HepG2 (cell line): ENCODE measurements around the gene SGCD. TPM values are rescaled to one million over a fixed set of nuclear protein-coding genes. Genes with fewer than 3 reads are reported as not detected.
A peak's percentile ranks its signal among the peaks of the same experiment; 100 is the strongest.

Source experiments
- ATAC-seq: fragments of 200-7000 bp; cut with Tn5 transposase; 3 replicates; pipeline ENCODE4 v1.9.1; 2020; ENCODE audit warnings: mild to moderate bottlenecking, moderate library complexity
- Bru-seq: library from RNA; stranded (reverse); fragments of 400-500 nt; gene quantifications from one replicate; lab custom pipeline; 2021; lab: Mats Ljungman, UMichigan
- BruChase-seq, 2 experiments: library from RNA; stranded (reverse); fragments of 400-500 nt; gene quantifications; one replicate each; lab custom pipeline; 2021; lab: Mats Ljungman, UMichigan
- BruUV-seq: library from RNA; stranded (reverse); fragments of 400-500 nt; replicated peaks from 2 replicates; lab custom pipeline; 2021; lab: Mats Ljungman, UMichigan
- CTCF ChIA-PET: fragments of 300-600 bp; formaldehyde crosslinking; extraction: SDS; loops from one replicate; lab custom pipeline; 2021; ENCODE audit warnings: low total read pairs, inconsistent platforms, low intra/inter-chr PET ratio; lab: Yijun Ruan, JAX
- POLR2A ChIA-PET: fragments of 350-600 bp; sonication (Branson Sonifier 250); formaldehyde crosslinking; loops from one replicate; lab custom pipeline; 2020; ENCODE audit warnings: antibody characterized with exemption, inconsistent platforms; lab: Yijun Ruan, JAX
- DNase-seq: peaks from one replicate; pipeline ENCODE4 v3.0.0-alpha.2; 2015; ENCODE audit warnings: low spot score
- FAIRE-seq: peaks from 3 replicates; lab custom pipeline; 2011; peaks lifted over from hg19 to GRCh38; lab: Jason Lieb, UNC
- H2AFZ ChIP-seq: one replicate; pipeline ENCODE4 v1.6.1; 2011; ENCODE audit warnings: low read length, inconsistent platforms
- H3K27ac ChIP-seq: fragments of 300-600 bp; 3 replicates; pipeline ENCODE4 v1.8.0; 2011; ENCODE audit warnings: mixed run types, mild to moderate bottlenecking, mixed read lengths, low read length, inconsistent platforms; ENCODE audit not compliant: insufficient read depth; ENCODE audit errors: extremely low read length
- H3K27me3 ChIP-seq, 2 experiments: fragments of 200-600 bp in 1 of 2; 2 replicates in 1 of 2; 3 replicates in 1 of 2; pipeline versions ENCODE4 v1.6.0 to v1.8.0; 2011; ENCODE audit warnings: low read length in 2 of 2, mild to moderate bottlenecking in 2 of 2, moderate library complexity in 2 of 2, inconsistent platforms in 1 of 2; ENCODE audit not compliant: insufficient read depth in 2 of 2, control insufficient read depth in 1 of 2
- H3K36me3 ChIP-seq, 2 experiments: fragments of 200-600 bp in 1 of 2; replicated peaks in 1 of 2; 2 replicates in 1 of 2; 3 replicates in 1 of 2; pipeline versions ENCODE4 v1.5.1 to v1.8.0; 2011; ENCODE audit warnings: low read length in 2 of 2, inconsistent platforms in 1 of 2; ENCODE audit not compliant: insufficient read depth in 2 of 2, control insufficient read depth in 1 of 2
- H3K4me1 ChIP-seq: 2 replicates; pipeline ENCODE4 v1.5.1; 2012; ENCODE audit warnings: low read length, inconsistent platforms; ENCODE audit not compliant: insufficient read depth
- H3K4me2 ChIP-seq: 2 replicates; pipeline ENCODE4 v1.6.0; 2011; ENCODE audit warnings: low read depth, low read length, inconsistent platforms
- H3K4me3 ChIP-seq, 3 experiments: fragments of 200-600 bp in 1 of 3; sonication (generic), shearing (Covaris generic) in 1 of 3; replicated peaks in 1 of 3; 2 replicates each; pipeline ENCODE4 v1.5.1; 2011 to 2016; ENCODE audit warnings: low read length in 3 of 3, inconsistent platforms in 2 of 3, low read depth in 2 of 3, mild to moderate bottlenecking in 2 of 3, control low read depth in 1 of 3, mixed read lengths in 1 of 3; ENCODE audit not compliant: insufficient read depth in 1 of 3
- H3K79me2 ChIP-seq: one replicate; pipeline ENCODE4 v1.6.1; 2011; ENCODE audit warnings: low read length, inconsistent platforms; ENCODE audit not compliant: insufficient read depth
- H3K9ac ChIP-seq: 2 replicates; pipeline ENCODE4 v1.6.0; 2011; ENCODE audit warnings: mild to moderate bottlenecking, low read depth, low read length, inconsistent platforms; ENCODE audit not compliant: insufficient read depth
- H3K9me3 ChIP-seq: 2 replicates; pipeline ENCODE4 v1.5.1; 2012; ENCODE audit warnings: mild to moderate bottlenecking, low read length
- H4K20me1 ChIP-seq: 2 replicates; pipeline ENCODE4 v1.6.0; 2011; ENCODE audit warnings: inconsistent platforms, mild to moderate bottlenecking, low read length, moderate library complexity; ENCODE audit not compliant: insufficient read depth
- DZIP1 ChIP-seq: sonication (generic); formaldehyde crosslinking; IDR thresholded peaks from 2 replicates; pipeline ENCODE4 v1.5.0; 2020; ENCODE audit warnings: mild to moderate bottlenecking, missing genetic modification reagents
- JDP2 ChIP-seq: sonication (generic); formaldehyde crosslinking; IDR thresholded peaks from 2 replicates; pipeline ENCODE4 v1.8.1; 2022; ENCODE audit warnings: missing genetic modification reagents, borderline replicate concordance
- SIN3B ChIP-seq: fragments of 150-350 bp; IDR thresholded peaks from 2 replicates; pipeline ENCODE4 v1.6.1; 2014; ENCODE audit warnings: low read length
- SMAD3 ChIP-seq: sonication (generic); formaldehyde crosslinking; IDR thresholded peaks from 2 replicates; pipeline ENCODE4 v1.4.0; 2020; ENCODE audit warnings: missing genetic modification reagents
- SRSF4 ChIP-seq: fragments of 200-400 bp; formaldehyde crosslinking; IDR thresholded peaks from one replicate; pipeline ENCODE4 v1.6.1; 2018; ENCODE audit warnings: mild to moderate bottlenecking, low read depth, low read length, moderate library complexity; ENCODE audit not compliant: poor library complexity, severe bottlenecking
- STAG1 ChIP-seq: sonication (generic); formaldehyde crosslinking; IDR thresholded peaks from 2 replicates; pipeline ENCODE4 v1.4.0; 2020; ENCODE audit warnings: missing genetic modification reagents
- TARDBP ChIP-seq: sonication (generic); formaldehyde crosslinking; IDR thresholded peaks from 2 replicates; pipeline ENCODE4 v1.8.0; 2022; ENCODE audit warnings: mild to moderate bottlenecking, missing genetic modification reagents
- TBP ChIP-seq: sonication (generic); formaldehyde crosslinking; IDR thresholded peaks from 2 replicates; pipeline ENCODE4 v1.5.0; 2020; ENCODE audit warnings: missing genetic modification reagents
- TRIM24 ChIP-seq: sonication (generic); formaldehyde crosslinking; IDR thresholded peaks from 2 replicates; pipeline ENCODE4 v1.8.0; 2022; ENCODE audit warnings: mild to moderate bottlenecking, missing genetic modification reagents
- ZNF333 ChIP-seq: sonication (generic); formaldehyde crosslinking; IDR thresholded peaks from 2 replicates; pipeline ENCODE4 v1.4.0; 2020; ENCODE audit warnings: mild to moderate bottlenecking, missing genetic modification reagents, borderline replicate concordance
- ZNF382 ChIP-seq: sonication (generic); formaldehyde crosslinking; IDR thresholded peaks from 2 replicates; pipeline ENCODE4 v1.5.0; 2020; ENCODE audit warnings: missing genetic modification reagents, mild to moderate bottlenecking, borderline replicate concordance
- WGBS: methylation state at CpG from one replicate; pipeline ENCODE4 v1.1.6; 2017; ENCODE audit warnings: low lambda C conversion rate; 5-methylcytosine and 5-hydroxymethylcytosine counted together
- in situ Hi-C: cut with HindIII; loops from 2 replicates; pipeline ENCODE4 v1.10.0; 2017; ENCODE audit warnings: low pct_unique_long_range_greater_than_20kb; ENCODE audit not compliant: extremely low pct_ligation_motif_present
- intact Hi-C: fragments of 100-400 bp; cut with micrococcal nuclease; formaldehyde crosslinking; loops from one replicate; pipeline ENCODE4 v1.10.0; 2022; ENCODE audit not compliant: unreplicated experiment
- long read RNA-seq, 2 experiments: library from RNA in 1 of 2; library from polyadenylated mRNA in 1 of 2; stranded (forward) in 1 of 2; unstranded in 1 of 2; transcript quantifications; one replicate each; pipeline ENCODE4 v2.0.0, GENCODE V29; 2019 to 2022
- polyA minus RNA-seq, 3 experiments: library from RNA; depleted of rRNA, polyadenylated mRNA; stranded (reverse); fragments of >200 nt; gene quantifications; 2 replicates each; pipeline ENCODE4 v1.2.3, GENCODE V29; 2011; ENCODE audit warnings: low replicate concordance in 1 of 3
- polyA plus RNA-seq, 8 experiments: library from polyadenylated mRNA; depleted of rRNA in 3 of 8; stranded (reverse) in 7 of 8; unstranded in 1 of 8; fragments of >200 nt; fragmentation: Illumina TruSeq in 4 of 8; extraction: Trizol in 4 of 8; gene quantifications; 2 replicates each; pipeline versions ENCODE4 v1.2.1 to v1.2.3, GENCODE V29; 2011 to 2016; ENCODE audit warnings: low read depth in 4 of 8, missing spikeins in 1 of 8, mixed read lengths in 1 of 8; ENCODE audit not compliant: insufficient read depth in 1 of 8
- total RNA-seq, 5 experiments: library from RNA; depleted of rRNA; stranded (reverse); fragments of >200 nt; fragmentation: Illumina TruSeq; extraction: Trizol; gene quantifications; 2 replicates each; pipeline ENCODE4 v1.2.3, GENCODE V29; 2016; ENCODE audit warnings: low read depth in 1 of 5

Gene SGCD
- total RNA-seq (2016; rRNA removed; fragmentation: Illumina TruSeq; extraction: Trizol) (not detected in 2 replicates), polyA plus RNA-seq (2011; rRNA removed) (not detected in 2 replicates), polyA minus RNA-seq (2011; rRNA and poly(A)+ RNA removed; ENCODE audit: low replicate concordance) (not detected in 2 replicates), Bru-seq, nascent RNA (percentile 1 among the genes with signal in this experiment), BruChase-seq, experiment 1, labeled RNA remaining after a 6-hour chase (percentile 0 among the genes with signal in this experiment), BruChase-seq, experiment 2, labeled RNA remaining after a 2-hour chase (percentile 1 among the genes with signal in this experiment)
- total RNA-seq (2016; cell fraction: cytosol; rRNA removed; fragmentation: Illumina TruSeq; extraction: Trizol; ENCODE audit: low read depth), result not detected in 2 replicates
- total RNA-seq (2016; cell fraction: insoluble cytoplasmic fraction; rRNA removed; fragmentation: Illumina TruSeq; extraction: Trizol), result not detected in 2 replicates
- total RNA-seq (2016; cell fraction: membrane; rRNA removed; fragmentation: Illumina TruSeq; extraction: Trizol), result not detected in 2 replicates
- not detected in 2 replicates for total RNA-seq (2016; cell fraction: nucleus; rRNA removed; fragmentation: Illumina TruSeq; extraction: Trizol)
- not detected in 2 replicates for polyA plus RNA-seq (2011; cell fraction: cytosol; rRNA removed)
- polyA plus RNA-seq (2011; cell fraction: nucleus; rRNA removed), result not detected in 2 replicates
- not detected in 2 replicates for polyA plus RNA-seq (2012)
- not detected in 2 replicates for polyA plus RNA-seq (2016; cell fraction: cytosol; fragmentation: Illumina TruSeq; extraction: Trizol; ENCODE audit: low read depth)
- polyA plus RNA-seq (2016; cell fraction: insoluble cytoplasmic fraction; fragmentation: Illumina TruSeq; extraction: Trizol; ENCODE audit: low read depth), result not detected in 2 replicates
- polyA plus RNA-seq (2016; cell fraction: membrane; fragmentation: Illumina TruSeq; extraction: Trizol; ENCODE audit: low read depth), result not detected in 2 replicates
- not detected in 2 replicates for polyA plus RNA-seq (2016; cell fraction: nucleus; fragmentation: Illumina TruSeq; extraction: Trizol; ENCODE audit: insufficient read depth, low read depth)
- polyA minus RNA-seq (2011; cell fraction: cytosol; rRNA and poly(A)+ RNA removed), result not detected in 2 replicates
- polyA minus RNA-seq (2011; cell fraction: nucleus; rRNA and poly(A)+ RNA removed), result not detected in 2 replicates
- long read RNA-seq, experiment 1, result 0 reads
- long read RNA-seq, experiment 2, result 0 reads

- no peak within 1 kb of the TSS for H3K9ac ChIP-seq
- ATAC-seq (peak; percentile 49; the same call in 2 of the 3 replicates), FAIRE-seq (no peak), DNase-seq (no peak)
- H3K36me3 ChIP-seq, result no peaks in the 10 kb centered on the region
- H3K27me3 ChIP-seq, result 0 out of 5 replicates have a peak, but pooled peaks cover 0 to 4% of the 10 kb centered on the region in 2 experiments
- H3K4me3 ChIP-seq, result no peak within 1 kb of the TSS
- no peaks in the 10 kb centered on the region for H3K4me1 ChIP-seq
- no peaks in the 10 kb centered on the region for H4K20me1 ChIP-seq
- in situ Hi-C loops (no loop called here), intact Hi-C loops (no loop called here)
- CTCF ChIA-PET, result no interaction called here
- H3K79me2 ChIP-seq, result no peaks in the 10 kb centered on the region
- no TSS peak for BruUV-seq
- TF ChIP-seq JDP2 (CRISPR knock-in tag), result no peak
- no peak for TF ChIP-seq SMAD3
- no peak for TF ChIP-seq ZNF382
- TF ChIP-seq TBP (CRISPR knock-in tag), result no peak
- no peak for TF ChIP-seq STAG1 (CRISPR knock-in tag)
- TF ChIP-seq ZNF333 (CRISPR knock-in tag), result no peak
- TF ChIP-seq SIN3B, result no peak
- no peak for TF ChIP-seq DZIP1 (CRISPR knock-in tag)
- TF ChIP-seq TRIM24 (CRISPR knock-in tag), result no peak
- TF ChIP-seq TARDBP (CRISPR knock-in tag), result no peak
- TF ChIP-seq SRSF4, result no peak
- H3K27ac ChIP-seq, result no peak within 1 kb of the TSS
- 44% methylated on average over 16 of the region's 18 CpGs for WGBS
- POLR2A ChIA-PET, result no interaction called here
- no peak within 1 kb of the TSS for H2AFZ ChIP-seq
- H3K9me3 ChIP-seq, result no peaks in the 10 kb centered on the region
- no peak within 1 kb of the TSS for H3K4me2 ChIP-seq
Measured at GRCh38 chr5:156326718-156327259, at the start of gene SGCD. Gene SGCD (plus strand): TSS chr5:156327164.
